GM18517 (cell line): ENCODE measurements around the gene SPEF1.

Experiments
- ATAC-seq: cut with Tn5 transposase; IDR thresholded peaks from one replicate; pipeline ENCODE4 v1.9.1; 2021; ENCODE audit warnings: mild to moderate bottlenecking, moderate library complexity; ENCODE audit not compliant: unreplicated experiment

The SPEF1 gene

DNA sequence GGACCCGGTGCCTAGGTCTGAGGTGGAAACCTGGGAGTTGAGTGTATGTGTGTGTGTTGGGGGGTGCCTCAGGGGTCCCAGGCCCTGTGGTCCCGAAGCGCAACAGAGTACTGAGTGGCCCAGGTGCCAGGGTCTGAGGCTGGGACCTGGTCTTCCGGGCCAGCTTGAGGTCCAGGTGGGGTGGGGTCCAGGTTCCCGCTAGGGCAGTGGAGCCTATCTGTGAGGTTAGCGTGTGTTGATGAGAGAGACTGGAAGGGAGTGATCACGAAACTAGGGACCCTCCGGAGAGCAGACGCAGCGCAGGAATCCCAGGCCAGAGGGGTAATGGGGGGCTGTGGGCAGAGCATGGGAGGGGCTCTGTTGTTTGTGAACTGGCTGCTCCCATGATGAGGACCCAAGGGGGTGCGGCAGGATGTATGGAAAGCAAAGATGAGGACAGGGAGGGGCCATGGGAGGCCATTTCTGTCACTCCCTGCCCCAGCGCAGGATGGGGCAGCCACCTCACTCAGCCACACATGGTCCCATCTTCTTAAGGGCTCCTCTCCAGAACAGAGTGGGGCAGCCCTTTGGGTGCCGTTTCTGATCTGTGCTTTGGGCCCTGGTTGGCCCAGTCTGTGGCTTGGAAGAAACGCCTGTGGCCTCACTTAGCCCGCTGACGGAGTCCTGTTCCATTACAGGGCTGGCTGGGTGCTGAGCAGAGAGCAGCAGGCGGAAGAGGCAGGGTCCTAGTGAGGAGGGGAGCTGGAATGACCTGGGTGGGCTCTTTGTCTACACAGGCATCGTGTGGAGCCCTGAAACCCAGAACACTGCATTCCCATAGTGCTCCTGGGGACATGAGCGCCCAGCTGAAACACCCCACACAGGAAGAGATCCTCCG is 47.9 kb downstream of the SPEF1 start:
- ATAC-seq: no peak

GRCh38 chr20:3732327-3733118 is 48.7 kb downstream of the SPEF1 start, which contains the start of gene HSPA12B:
Gene HSPA12B (plus strand): TSS chr20:3732685. CDS start chr20:3738675, 5,990 bp downstream.
- ATAC-seq: no peak

GRCh38 chr20:3731944-3732326 is 49.3 kb downstream of the SPEF1 start:
- no peak for ATAC-seq

- no peak for ATAC-seq
Observed at GRCh38 chr20:3730803-3731672, 50.2 kb downstream of the SPEF1 start.

- ATAC-seq: no peak
Observed at GRCh38 chr20:3729811-3730540, 51.3 kb downstream of the SPEF1 start.

DNA sequence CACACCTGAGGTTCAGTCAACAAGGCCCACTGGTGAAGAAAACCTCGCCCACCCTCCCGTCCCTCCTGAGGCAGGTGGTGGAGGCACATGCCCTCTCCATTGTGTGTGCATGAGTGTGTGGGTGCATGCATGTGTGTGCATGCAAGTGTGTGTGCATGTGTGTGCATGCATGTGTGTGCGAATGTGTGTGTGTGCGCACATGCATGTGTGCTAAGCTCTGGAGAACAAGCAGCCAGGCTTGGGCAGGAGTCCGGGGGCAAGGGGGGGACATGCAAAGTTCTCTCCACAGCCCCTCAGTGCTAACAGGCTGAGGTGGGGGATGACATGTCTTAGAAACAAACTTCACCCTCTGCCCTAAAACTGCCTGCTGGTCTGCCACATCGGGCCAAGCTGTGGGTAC is 51.9 kb downstream of the SPEF1 start:
- no peak for ATAC-seq

- no peak for ATAC-seq
Observed at GRCh38 chr20:3728876-3729275, 52.4 kb downstream of the SPEF1 start.

GRCh38 chr20:3728354-3728753 is 52.9 kb downstream of the SPEF1 start:
- ATAC-seq: no peak
